Skeletal muscle satellite cell (primary cell): ENCODE measurements around the gene FAM131C.
"Not testable (repeated sequence)": the region's sequence is repeated elsewhere in the genome, so short reads cannot be mapped to it uniquely, and the experiment has no call there.

Source experiments
- H3K27me3 ChIP-seq: 2 replicates; pipeline ENCODE4 v1.7.0; 2013; ENCODE audit warnings: low read length; ENCODE audit not compliant: control insufficient read depth, insufficient read depth
- H3K36me3 ChIP-seq: 2 replicates; pipeline ENCODE4 v1.7.0; 2013; ENCODE audit warnings: mild to moderate bottlenecking, control low read depth, low read length; ENCODE audit not compliant: insufficient read depth
- H3K4me1 ChIP-seq: 2 replicates; pipeline ENCODE4 v1.7.0; 2013; ENCODE audit warnings: low read length; ENCODE audit not compliant: control insufficient read depth, insufficient read depth
- H3K4me2 ChIP-seq: 2 replicates; pipeline ENCODE4 v1.7.0; 2013; ENCODE audit warnings: mild to moderate bottlenecking, low read length
- H3K4me3 ChIP-seq: 2 replicates; pipeline ENCODE4 v1.7.0; 2013; ENCODE audit warnings: low read length
- H3K9ac ChIP-seq: 2 replicates; pipeline ENCODE4 v1.7.0; 2013; ENCODE audit warnings: mild to moderate bottlenecking, low read depth, low read length, moderate library complexity
- H3K9me3 ChIP-seq: replicated peaks from 2 replicates; pipeline ENCODE4 v1.7.0; 2013; ENCODE audit warnings: mild to moderate bottlenecking, control low read depth, low read length

The FAM131C gene

DNA sequence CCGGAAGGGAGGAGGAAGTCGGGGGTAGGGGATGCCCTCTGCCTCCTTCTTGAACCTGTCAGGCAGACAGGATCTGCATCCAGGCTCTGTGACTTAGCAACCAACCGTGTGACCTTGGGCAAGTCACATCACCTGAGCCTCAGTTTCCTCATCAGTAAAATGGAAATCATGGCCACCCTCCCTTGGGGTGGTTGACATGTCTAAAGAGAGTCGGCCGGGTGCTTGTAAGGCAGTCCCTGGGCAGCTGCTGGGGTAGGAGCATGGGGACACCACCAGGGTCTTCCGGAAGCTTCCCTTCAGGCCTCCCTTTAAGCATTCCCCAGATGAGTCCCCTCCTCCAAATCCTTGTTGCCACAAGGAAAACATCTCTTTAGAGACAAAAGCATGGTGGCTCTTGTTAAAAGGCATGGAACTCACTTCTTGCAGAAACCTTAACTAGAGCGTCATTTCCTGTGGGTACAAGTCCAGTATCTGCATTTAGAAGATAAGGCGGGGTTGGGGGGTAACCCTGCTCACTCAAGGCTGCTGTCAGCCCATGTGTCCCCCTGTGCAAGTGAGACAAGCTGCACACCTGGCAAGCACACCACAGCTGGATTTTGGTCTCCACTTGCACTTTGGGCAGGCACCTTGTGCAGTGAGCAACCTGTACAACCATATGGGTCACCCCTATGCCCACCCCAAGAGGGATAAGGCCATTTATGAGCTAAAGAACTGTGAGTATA lies 19.5 kb downstream of the FAM131C start:
- no peak overlapping the region for H3K4me3 ChIP-seq
- peaks cover under 1% of the 10 kb centered on the region for H3K4me1 ChIP-seq
- H3K27me3 ChIP-seq, result peaks cover 8% of the 10 kb centered on the region
- H3K9me3 ChIP-seq, result no peaks in the 10 kb centered on the region
- no peak overlapping the region for H3K9ac ChIP-seq
- no peak overlapping the region for H3K4me2 ChIP-seq
- no peaks in the 10 kb centered on the region for H3K36me3 ChIP-seq

DNA sequence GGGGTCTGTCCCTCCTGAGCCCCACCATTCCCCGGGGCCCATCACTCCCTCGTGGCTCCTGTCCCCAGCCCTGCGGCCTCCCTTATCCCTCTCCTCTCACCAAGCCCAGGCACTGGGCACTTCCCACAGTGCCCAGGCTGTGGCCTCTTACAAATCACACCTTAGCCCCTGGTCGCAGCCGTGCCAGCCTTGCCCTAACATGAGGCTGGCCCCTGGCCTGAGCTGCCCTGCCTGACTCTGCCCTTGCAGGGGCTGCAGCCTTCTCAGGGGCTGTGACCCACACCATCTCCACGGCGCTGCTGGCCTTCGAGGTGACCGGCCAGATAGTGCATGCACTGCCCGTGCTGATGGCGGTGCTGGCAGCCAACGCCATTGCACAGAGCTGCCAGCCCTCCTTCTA lies 21.5 kb downstream of the FAM131C start:
- not testable (repeated sequence) for H3K4me3 ChIP-seq, H3K9me3 ChIP-seq, H3K4me2 ChIP-seq, H3K9ac ChIP-seq, H3K27me3 ChIP-seq, H3K4me1 ChIP-seq, H3K36me3 ChIP-seq

DNA sequence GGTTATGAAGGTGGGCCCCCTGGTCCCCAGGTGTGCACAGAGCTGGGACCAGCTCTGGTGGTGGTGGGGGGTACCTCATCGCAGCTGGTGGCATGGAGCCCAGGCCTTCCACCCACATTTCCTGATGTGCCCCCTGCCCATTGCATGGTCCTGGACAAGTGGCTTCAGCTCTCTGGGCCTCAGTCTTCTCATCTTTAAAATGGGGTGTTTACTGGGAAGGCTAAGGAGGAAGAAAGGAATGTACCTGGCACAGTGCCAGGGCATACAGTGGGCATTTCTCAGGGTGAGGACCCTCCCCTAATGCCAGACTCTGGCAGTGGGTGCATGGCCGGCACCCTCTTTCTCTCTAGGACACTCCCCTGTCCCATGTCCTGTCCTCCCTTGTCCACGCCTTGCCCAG lies 22.4 kb downstream of the FAM131C start:
- Histone ChIP-seq H3K4me1 (peaks cover 4% of the 10 kb centered on the region), H3K27me3 (peaks cover 5% of the 10 kb centered on the region), H3K36me3 (no peaks in the 10 kb centered on the region), H3K4me2 (no peak overlapping the region), H3K9me3 (no peaks in the 10 kb centered on the region), H3K4me3 (no peak overlapping the region), H3K9ac (no peak overlapping the region)

DNA sequence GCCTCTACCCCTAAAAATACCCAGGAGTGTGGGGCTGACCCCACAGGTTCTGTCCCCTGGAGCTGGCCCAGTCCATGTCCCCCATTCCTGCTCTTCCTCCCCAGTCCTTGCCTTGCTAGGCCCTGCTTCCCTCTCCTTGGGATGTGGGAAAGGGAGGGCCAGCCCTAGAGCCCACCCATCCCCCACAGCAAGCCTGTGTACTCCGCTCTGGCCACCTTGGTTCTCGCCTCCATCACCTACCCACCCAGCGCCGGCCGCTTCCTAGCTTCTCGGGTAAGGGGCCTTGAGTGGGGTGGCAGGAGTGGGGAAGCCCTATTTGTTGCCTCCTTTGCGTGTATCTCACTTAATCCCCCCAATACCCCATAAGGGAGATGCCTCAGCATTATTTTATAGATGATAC lies 23.1 kb downstream of the FAM131C start:
- H3K9me3 ChIP-seq, result no peaks in the 10 kb centered on the region
- H3K4me3 ChIP-seq, result no peak overlapping the region
- no peaks in the 10 kb centered on the region for H3K36me3 ChIP-seq
- H3K4me2 ChIP-seq, result no peak overlapping the region
- peaks cover 4% of the 10 kb centered on the region for H3K4me1 ChIP-seq
- H3K9ac ChIP-seq, result no peak overlapping the region
- peaks cover 5% of the 10 kb centered on the region for H3K27me3 ChIP-seq

DNA sequence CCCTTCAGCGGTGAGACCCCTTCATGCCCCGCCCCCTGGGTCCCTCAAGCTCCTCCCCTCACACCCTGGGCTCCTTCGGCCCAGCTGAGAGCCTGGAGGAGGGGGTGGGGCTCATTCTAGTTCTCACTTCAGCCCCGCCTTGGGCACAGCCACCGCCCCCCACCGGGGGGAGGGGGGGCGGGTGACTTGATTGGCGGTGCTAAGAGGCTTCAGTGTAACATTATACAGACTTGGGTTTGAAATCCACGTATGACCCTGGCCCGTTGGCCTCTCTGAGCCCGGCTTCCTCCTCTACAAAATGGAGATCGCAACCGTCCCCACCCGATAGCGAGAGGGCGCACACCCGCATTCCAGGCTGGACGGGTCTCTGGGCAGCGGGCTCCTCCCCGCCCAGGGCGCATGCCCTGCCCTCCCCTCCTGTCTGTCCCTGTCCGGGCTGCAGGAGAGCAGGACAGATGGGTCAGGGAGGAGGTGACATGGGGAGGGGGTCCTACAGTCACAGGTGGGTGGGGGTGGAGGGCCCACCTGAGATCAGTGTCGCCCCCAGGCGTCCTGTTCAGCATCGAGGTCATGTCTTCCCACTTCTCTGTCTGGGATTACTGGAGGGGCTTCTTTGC lies 24.8 kb downstream of the FAM131C start:
- no peaks in the 10 kb centered on the region for H3K36me3 ChIP-seq
- H3K4me2 ChIP-seq, result peak overlapping the region; percentile 86
- H3K4me1 ChIP-seq, result peaks cover 4% of the 10 kb centered on the region
- peaks cover 5% of the 10 kb centered on the region for H3K27me3 ChIP-seq
- no peaks in the 10 kb centered on the region for H3K9me3 ChIP-seq
- H3K9ac ChIP-seq, result peak overlapping the region; percentile 73
- H3K4me3 ChIP-seq, result peak overlapping the region; percentile 64

DNA sequence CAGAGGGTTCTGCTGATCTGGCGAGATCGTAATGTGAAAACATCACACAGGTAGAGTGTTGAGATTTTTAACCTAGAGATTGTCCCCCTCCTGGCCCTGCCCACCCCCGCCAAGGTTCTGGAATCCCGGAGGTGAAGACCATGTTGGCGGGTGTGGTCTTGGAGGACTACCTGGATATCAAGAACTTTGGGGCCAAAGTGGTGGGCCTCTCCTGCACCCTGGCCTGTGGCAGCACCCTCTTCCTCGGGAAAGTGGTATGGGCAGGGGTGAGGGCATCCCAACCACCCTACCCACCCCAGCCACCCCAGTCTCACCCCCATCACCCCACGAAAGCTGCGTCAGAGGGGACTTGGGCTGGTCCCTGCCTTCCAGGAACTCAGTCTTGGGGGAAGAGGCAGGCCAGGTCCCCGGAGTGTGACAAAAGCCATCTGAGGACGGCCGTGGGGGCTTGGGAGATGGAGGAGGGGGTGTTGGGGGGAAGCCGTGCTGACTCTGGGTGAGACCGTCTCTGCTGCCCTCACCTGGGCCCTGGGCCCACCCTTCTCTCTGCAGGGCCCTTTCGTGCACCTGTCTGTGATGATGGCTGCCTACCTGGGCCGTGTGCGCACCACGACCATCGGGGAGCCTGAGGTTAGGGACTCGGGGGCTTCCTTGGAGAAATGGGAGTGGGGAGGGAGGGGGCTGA lies 25.5 kb downstream of the FAM131C start:
- Histone ChIP-seq H3K36me3 (no peaks in the 10 kb centered on the region), H3K4me1 (peaks cover 4% of the 10 kb centered on the region), H3K4me2 (no peak overlapping the region), H3K4me3 (no peak overlapping the region), H3K9me3 (no peaks in the 10 kb centered on the region), H3K27me3 (peaks cover 7% of the 10 kb centered on the region), H3K9ac (no peak overlapping the region)

DNA sequence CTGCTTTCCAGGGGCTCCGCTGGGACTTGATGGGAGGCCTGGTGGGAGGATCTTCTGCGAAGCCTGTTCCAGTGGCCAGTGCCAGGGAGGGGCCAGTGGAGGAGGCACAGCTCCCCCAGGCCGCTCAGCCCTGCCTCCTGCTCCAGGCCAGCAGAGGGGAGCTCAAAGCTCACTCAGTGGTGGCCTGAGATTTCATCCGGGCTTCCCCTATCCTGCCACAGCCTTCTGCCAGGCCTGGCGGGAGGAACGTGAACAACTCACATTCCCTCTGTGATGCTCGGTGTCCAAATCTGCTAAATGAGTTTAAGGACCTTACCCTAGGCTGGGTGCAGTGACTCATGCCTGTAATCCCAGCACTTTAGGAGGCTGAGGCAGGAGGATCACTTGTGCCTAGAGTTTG lies 26.6 kb downstream of the FAM131C start:
- Histone ChIP-seq H3K36me3 (no peaks in the 10 kb centered on the region), H3K9me3 (no peaks in the 10 kb centered on the region), H3K4me2 (no peak overlapping the region), H3K27me3 (peaks cover 3% of the 10 kb centered on the region), H3K4me3 (no peak overlapping the region), H3K4me1 (peaks cover 4% of the 10 kb centered on the region), H3K9ac (no peak overlapping the region)

DNA sequence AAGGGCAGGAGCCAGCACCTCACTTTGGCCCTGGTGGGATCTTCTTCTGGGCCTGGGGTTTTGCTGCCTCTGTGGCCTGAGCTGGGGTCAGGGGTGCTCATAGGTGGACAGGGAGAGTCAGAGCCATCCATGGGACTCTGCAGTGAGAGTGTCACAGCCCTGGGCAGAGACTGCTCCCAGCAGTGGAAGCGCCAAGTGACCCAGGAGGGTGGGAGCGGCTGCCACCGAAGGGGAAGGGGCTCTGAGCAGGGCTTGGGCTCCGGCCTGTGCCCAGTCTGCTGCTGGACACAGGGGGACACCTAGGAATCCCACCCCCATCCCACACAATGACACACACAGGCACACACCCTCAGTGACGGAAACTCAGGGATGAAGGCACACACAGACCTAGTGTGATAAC lies 29.5 kb downstream of the FAM131C start:
- no peak overlapping the region for H3K9ac ChIP-seq
- H3K27me3 ChIP-seq, result peaks cover 8% of the 10 kb centered on the region
- no peaks in the 10 kb centered on the region for H3K9me3 ChIP-seq
- H3K4me2 ChIP-seq, result no peak overlapping the region
- peaks cover 3% of the 10 kb centered on the region for H3K4me1 ChIP-seq
- H3K36me3 ChIP-seq, result no peaks in the 10 kb centered on the region
- no peak overlapping the region for H3K4me3 ChIP-seq

DNA sequence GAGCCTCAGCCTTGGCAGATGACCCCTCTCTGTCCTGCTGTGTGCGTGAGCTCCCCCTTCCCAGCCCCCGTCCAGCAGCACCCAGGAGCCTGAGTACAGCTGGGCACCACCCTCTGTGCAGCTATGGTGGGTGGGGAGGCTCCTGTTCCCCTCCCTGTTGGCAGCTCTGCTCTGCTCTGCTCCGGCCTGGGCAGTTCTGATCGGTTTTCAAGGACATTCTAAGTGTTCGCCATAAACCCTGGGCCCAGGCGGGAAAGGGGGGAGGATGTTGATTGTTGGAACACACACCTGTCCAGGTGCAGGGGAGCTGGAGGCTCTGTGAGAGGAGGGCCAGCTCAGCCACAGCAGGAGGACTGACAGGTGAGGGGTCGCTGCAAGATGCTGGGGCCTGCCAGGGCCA lies 29.9 kb downstream of the FAM131C start, which contains the start of gene CLCNKB:
TSS of gene CLCNKB (plus strand) at position 262 of the 400 bp plus-strand sequence. CDS start 711 bp downstream, outside the sequence.
- H3K4me1 ChIP-seq, result no peaks in the 10 kb centered on the region
- no peak within 1 kb of the TSS for H3K9ac ChIP-seq
- H3K4me2 ChIP-seq, result no peak within 1 kb of the TSS
- H3K27me3 ChIP-seq, result peaks cover 8% of the 10 kb centered on the region
- H3K36me3 ChIP-seq, result no peaks in the 10 kb centered on the region
- H3K9me3 ChIP-seq, result no peaks in the 10 kb centered on the region
- no peak within 1 kb of the TSS for H3K4me3 ChIP-seq

DNA sequence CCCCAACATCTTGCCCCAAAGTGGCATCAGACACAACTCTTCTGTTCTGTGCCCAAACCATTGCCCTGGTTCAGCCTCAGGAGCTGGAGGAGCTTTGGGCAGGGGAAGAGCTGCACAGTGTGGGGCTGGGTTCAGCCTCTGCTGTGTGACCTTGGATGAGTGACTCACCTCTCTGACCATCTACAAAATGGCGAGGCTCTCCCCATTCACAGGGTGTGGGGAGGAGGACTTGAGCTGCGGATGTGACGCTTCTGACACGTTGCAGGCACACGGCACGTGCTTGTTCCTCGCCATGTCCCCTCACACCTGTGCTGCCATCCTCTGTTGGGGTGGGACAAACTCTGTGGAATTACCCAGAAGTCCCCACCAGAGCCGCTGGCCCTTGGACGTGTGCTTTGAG lies 30.8 kb downstream of the FAM131C start:
- not testable (repeated sequence) for H3K4me2 ChIP-seq, H3K4me3 ChIP-seq, H3K9ac ChIP-seq, H3K4me1 ChIP-seq, H3K9me3 ChIP-seq, H3K27me3 ChIP-seq, H3K36me3 ChIP-seq

DNA sequence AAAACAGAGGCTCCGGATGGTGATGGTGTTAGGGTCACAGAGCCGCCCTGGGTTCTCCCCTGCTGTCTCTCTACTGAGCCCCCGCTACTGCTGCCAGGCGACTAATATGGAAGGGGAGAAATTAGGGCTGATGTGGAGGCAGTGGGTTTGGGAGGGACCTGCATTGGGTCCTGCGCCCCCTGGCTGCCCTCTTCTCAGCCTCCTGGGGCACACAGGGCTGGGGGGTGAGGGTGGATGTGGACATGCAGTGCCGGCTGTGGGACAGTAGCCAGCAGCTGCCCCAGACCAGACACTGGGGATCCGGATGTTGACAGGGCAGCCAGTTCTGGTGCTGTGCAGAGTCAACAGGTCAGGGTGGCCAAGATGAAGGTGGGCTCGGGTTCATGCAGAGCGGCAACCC lies 31.4 kb downstream of the FAM131C start:
- Histone ChIP-seq H3K36me3 (no peaks in the 10 kb centered on the region), H3K9me3 (no peaks in the 10 kb centered on the region), H3K4me2 (no peak overlapping the region), H3K9ac (no peak overlapping the region), H3K4me1 (no peaks in the 10 kb centered on the region), H3K4me3 (no peak overlapping the region), H3K27me3 (peaks cover 14% of the 10 kb centered on the region)
